GM21576 (cell line): ENCODE data around the gene ZNF506.
A peak's percentile ranks its signal among the peaks of the same experiment; 100 is the strongest.
"Not testable (repeated sequence)": the region's sequence is repeated elsewhere in the genome, so short reads cannot be mapped to it uniquely, and the experiment has no call there.

Experiments
- ATAC-seq: cut with Tn5 transposase; IDR thresholded peaks from one replicate; pipeline ENCODE4 v1.9.1; 2021; ENCODE audit warnings: mild to moderate bottlenecking, moderate library complexity; ENCODE audit not compliant: unreplicated experiment

The ZNF506 gene

GRCh38 chr19:19821366-19821951, at the start of gene ZNF506:
ZNF506 (minus strand) TSS chr19:19821750; CDS start chr19:19821603, 147 bp downstream.
- ATAC-seq = peak; percentile 85

DNA sequence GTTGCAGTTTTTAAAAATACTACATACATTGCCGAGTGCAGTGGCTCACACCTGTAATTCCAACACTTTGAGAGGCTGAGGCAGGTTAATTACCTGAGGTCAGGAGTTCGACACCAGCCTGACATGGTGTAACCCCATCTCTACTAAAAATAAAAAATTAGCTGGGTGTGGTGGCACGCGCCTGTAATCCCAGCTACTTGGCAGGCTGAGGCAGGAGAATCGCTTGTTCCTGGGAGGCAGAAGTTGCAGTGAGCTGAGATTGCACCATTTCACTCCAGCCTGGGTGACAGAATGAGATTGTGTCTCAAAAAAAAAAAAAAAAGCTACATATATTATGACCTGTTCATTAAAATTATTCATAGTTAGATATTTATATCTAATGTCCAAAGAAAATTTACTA, 48.5 kb upstream of the ZNF506 start:
- not testable (repeated sequence) for ATAC-seq

DNA sequence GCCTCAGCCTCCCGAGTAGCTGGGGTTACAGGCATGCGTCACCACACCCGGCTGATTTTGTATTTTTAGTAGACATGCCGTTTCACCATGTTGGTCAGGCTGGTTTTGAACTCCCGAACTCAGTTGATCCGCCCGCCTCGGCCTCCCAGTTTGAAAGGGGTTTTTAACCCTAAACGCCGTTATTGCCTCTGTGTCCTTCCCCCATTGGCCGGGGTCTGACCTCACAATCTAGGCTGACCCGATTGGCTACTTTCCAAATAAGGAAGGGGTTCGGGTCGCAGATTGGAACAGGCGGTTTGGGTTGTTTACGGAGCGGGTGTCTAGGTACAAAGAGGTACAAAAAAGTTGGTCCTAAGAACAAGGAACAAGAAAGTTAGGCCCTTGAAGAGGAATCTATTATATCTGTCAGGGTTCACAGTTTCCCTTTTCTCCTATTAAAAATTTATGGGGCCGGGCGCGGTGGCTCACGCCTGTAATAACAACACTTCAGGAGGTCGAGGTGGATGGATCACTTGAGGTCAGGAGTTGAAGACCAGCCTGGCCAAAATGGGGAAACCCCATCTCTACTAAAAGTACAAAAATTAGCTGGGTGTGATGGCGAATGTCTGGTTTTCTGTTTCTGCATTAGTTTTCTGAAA, 45.2 kb upstream of the ZNF506 start:
- no peak for ATAC-seq

DNA sequence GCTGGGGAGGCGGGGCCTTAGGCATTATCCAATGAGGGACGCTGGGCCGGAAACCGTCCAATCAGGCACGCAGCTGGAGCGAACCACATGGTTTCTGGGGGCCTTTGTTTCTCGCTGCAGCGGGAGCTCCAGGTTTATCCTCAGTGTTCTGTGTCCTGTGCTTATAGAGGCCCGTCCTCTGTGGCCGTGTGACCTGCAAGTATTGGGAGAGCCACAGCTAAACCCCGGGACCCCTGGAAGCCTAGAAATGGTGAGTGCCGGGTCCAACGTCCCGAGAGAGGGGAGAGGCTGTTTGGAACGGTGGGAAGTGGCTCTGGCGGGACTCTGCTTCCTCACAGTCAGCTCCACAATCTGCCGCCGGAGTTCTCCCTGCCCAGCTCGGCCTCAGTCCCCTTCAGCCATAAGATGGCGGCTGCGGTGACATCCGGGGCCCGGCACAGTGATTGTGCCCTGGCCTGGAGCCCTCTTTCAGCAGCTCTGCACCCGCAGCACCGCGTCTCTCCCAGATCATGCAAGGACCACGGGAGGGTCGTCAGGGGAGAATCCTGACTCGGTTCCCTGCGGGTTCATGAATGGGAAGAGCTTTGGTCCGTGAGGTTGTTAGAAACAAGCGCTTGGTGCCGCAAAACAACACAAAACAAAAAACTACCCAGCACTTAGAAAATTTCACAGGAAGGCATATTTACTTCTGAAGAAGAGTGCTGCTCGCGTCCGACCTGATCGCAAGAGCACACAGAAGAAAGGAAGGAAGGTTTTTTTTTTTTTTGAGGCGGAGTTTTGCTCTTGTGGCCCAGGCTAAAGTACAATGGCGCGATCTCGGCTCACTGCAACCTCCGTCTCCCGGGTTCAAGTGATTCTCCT, 44.4 kb upstream of the ZNF506 start, which contains the start of gene ZNF253:
Gene ZNF253, plus strand, starts transcription at position 133 of the 861 bp plus-strand sequence. Its CDS starts 115 bp downstream, at position 248.
- peak; percentile 95 for ATAC-seq

DNA sequence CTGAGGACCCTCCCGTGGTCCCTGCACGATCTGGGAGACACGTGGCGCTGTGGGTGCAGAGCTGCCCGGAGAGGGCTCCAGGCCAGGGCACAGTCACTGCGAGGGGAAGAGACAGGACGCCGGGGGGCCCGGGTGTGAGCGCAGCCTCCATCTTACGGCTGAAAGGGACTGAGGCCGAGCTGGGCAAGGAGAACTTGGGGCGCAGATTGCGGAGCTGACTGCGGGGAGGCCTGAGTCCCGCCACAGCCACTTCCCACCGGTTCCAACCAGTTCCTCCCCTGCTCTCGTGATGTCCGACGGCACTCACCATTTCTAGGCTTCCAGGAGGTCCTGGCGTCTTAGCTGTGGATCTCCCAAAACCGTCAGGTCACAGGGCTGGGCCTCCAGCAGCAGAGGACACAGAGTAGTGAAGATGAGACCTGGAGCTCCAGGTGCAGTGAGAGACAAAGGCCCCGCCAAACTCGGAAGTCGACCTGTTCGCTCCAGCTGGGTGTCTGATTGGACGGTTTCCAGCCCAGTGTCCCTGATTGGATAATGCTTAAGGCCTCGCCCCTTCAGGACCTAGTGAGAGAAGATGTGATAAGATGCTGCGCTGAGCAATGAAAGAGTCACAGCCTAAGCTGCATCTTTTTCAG, 39.3 kb upstream of the ZNF506 start:
- no peak for ATAC-seq

DNA sequence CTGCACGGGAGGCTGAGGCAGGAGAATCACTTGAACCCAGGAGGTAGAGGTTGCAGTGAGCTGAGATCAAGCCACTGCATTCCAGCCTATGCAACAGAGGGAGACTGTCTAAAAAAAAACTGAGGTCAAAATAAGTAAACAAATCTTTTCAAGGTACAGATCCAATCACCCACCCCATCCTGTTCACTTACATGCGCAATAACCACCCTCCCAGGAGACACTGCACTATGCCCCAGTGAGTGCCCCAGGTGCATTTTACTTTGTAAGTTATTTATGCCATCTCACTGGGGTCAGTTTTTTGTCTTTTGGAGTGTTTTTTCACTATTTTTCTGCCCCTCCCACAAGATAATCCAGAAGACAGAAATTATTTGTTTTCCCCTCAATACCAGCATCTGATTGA, 37.2 kb upstream of the ZNF506 start:
- ATAC-seq = no peak

DNA sequence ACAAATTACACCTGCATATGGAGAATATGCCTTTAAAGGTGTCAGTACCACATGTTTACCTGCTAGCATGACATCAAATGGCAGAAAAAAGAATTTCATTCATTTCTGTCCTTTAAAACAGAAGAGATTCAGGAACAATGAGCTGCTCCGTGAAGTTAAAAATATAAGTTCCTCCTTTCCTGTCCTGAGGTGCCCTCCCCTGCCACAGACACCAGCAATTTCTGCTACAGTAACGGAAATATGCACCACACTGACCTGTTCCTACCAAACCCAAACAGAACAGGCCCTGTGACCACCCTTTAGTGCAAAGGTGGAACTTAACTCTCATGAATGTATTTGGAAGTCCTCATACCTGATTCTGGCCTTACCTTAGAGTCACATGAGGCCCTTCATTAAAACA, 30.2 kb upstream of the ZNF506 start:
- ATAC-seq = not testable (repeated sequence)

- no peak for ATAC-seq
Observed at GRCh38 chr19:19849056-19849455, 27.5 kb upstream of the ZNF506 start.

- no peak for ATAC-seq
Observed at GRCh38 chr19:19847781-19848180, 26.2 kb upstream of the ZNF506 start.

DNA sequence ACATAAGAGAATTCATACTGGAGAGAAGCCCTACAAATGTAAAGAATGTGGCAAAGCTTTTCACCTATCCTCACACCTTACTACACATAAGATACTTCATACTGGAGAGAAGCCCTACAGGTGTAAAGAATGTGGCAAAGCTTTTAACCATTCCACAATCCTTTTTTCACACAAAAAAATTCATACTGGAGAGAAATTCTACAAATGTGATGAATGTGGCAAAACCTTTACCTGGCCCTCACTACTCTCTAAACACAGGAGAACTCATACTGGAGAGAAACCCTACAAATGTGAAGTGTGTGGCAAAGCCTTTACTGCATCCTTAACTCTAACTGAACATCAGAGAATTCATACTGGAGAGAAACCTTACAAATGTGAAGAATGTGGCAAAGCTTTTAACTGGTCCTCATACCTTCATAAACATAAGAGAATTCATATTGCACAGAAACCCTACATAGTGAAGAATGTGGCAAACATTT, 14.0 kb upstream of the ZNF506 start:
- no peak for ATAC-seq

DNA sequence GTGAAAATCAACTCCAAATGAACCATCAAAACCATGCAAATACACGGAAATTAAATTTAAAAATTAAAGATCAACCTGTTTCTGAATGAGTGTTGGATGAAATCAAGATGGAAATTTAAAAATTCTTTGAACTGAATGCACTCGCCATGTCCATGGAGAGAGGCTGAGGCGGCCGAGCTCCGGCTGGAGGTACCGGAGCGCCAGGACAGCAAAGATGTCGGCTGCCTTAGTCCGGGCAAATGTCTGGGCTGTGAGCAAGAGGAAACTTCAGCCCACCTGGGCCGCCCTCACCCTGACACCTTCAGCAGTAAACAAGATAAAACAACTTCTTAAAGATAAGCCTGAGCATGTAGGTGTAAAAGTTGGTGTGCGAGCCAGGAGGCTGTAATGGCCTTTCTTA, 5.3 kb upstream of the ZNF506 start:
- ATAC-seq = no peak

DNA sequence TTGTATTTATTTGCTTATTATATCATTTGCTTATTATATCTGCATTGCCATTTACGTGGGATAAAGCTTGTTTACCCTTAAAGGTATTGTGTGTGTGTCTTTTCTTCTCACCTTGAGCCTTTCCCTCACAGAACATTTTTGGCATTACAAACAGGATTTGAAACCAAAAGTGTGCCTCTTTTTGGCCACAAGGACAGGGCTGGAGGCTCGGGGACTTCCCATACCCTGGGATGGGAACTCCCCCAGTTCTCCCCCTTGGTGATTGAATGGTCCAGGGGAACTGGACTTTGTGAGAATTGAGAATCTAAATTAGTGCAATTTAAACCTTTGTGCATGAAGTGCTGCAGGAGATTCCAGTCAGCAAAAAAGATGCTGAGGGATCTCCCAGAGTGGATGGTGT, 2.4 kb upstream of the ZNF506 start:
- ATAC-seq = no peak

- ATAC-seq = not testable (repeated sequence)
Observed at GRCh38 chr19:19821976-19822375, 426 bp upstream of the ZNF506 start.

DNA sequence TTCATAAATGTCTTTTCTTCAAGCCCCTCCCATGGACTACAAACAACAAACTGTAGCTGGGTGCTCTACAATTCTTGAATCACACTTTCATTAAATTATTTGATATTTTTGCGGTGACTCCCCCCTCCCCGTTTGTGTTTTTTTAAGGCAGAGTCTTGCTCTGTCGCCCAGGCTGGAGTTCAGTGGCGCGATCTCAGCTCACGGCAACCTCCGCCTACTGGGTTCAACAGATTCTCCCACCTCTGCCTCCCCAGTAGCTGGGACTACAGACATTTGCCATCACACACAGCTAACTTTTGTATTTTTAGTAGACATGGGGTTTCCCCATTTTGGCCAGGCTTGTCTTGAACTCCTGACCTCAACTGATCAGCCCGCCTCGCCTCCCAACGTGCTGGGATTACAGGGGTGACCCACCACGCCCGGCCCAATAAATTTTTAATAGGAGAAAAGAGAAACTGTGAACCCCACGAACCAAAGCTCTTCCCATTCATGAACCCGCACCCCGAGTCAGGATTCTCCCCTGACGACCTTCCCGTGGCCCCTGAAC, 703 bp downstream of the ZNF506 start:
- no peak for ATAC-seq

GRCh38 chr19:19817357-19817756, 4.2 kb downstream of the ZNF506 start:
- ATAC-seq = no peak

- ATAC-seq = no peak
Observed at GRCh38 chr19:19816679-19817078, 4.9 kb downstream of the ZNF506 start.

GRCh38 chr19:19811999-19812398, 9.6 kb downstream of the ZNF506 start:
- ATAC-seq = not testable (repeated sequence)

DNA sequence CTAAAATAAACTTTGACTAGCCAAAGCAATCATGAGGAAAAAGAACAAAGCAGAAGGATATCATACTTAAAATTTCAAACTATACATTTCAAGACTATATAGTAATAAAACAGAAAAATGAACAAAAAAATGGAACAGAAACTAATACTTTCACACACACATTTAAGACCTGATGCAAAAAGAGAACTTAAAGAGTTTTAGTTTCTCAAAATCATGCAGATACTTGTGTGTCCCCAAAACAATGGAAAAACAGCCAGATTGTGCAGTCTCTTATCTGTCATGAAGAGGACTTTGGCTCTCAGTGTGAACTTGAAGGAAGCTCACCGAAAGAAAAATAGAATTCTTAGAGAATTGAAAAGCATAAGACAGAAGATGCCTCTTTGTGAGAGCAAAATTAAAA, 16.1 kb downstream of the ZNF506 start:
- ATAC-seq = no peak

DNA sequence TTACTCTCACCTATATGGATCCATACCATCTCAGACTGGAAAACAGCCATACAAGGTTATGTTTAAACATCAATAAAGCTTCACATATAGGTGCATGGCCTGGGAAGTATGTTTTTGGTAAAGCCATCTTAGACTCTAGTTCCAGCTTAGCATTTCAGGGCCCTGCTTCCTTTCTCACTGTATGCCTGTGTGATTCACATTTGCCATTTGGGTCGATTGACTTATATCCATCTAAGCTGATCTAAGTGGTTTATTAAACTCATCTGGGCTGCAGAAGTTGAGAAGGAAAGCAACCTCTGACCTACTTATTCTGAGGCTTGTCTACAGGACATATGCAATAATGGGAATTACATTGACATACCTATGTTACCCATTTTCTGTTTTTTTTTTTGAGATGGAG, 33.5 kb downstream of the ZNF506 start:
- ATAC-seq = no peak

- not testable (repeated sequence) for ATAC-seq
Observed at GRCh38 chr19:19785476-19785875, 36.1 kb downstream of the ZNF506 start.

- ATAC-seq = no peak
Observed at GRCh38 chr19:19782783-19783182, 38.8 kb downstream of the ZNF506 start.
